Suprapubic skin (tissue), 3 donors: ENCODE data around the gene PRSS12.

ENCODE experiments used
- CTCF ChIP-seq, 2 donors: fragments of 200-600 bp in 1 of 2; fragments of 450-650 bp in 1 of 2; sonication (generic) in 1 of 2; IDR thresholded peaks; one replicate each; pipeline ENCODE4 v1.5.1; 2016 to 2019; ENCODE audit warnings: antibody characterized with exemption in 2 of 2, mild to moderate bottlenecking in 1 of 2, moderate library complexity in 1 of 2
- POLR2A ChIP-seq, 2 donors: fragments of 450-650 bp; IDR thresholded peaks; one replicate each; pipeline ENCODE4 v1.6.1; 2017; ENCODE audit warnings: antibody characterized with exemption in 2 of 2, mild to moderate bottlenecking in 2 of 2, moderate library complexity in 2 of 2

- TF ChIP-seq CTCF (IDR thresholded peaks at IDR 0.05): no peak
- no peak for TF ChIP-seq POLR2A (IDR thresholded peaks at IDR 0.05)
Observed at GRCh38 chr4:118279328-118279727, 73.5 kb downstream of the PRSS12 start.
